Ishikawa (cell line): Measurements from ENCODE around the gene COL15A1.

Experiments used
- CEBPB ChIP-seq: IDR thresholded peaks from 2 replicates; pipeline ENCODE4 v1.6.1; 2012
- CREB1 ChIP-seq: IDR thresholded peaks from 2 replicates; pipeline ENCODE4 v1.6.1; 2012; ENCODE audit warnings: low read depth
- EGR1 ChIP-seq: IDR thresholded peaks from 2 replicates; pipeline ENCODE4 v1.6.1; 2012
- EP300 ChIP-seq: IDR thresholded peaks from 2 replicates; pipeline ENCODE4 v1.6.1; 2012; ENCODE audit warnings: borderline replicate concordance
- FOXM1 ChIP-seq: IDR thresholded peaks from 2 replicates; pipeline ENCODE4 v1.6.1; 2012; ENCODE audit warnings: low read depth, borderline replicate concordance
- NFIC ChIP-seq: IDR thresholded peaks from 2 replicates; pipeline ENCODE4 v1.6.1; 2012
- RAD21 ChIP-seq: IDR thresholded peaks from 2 replicates; pipeline ENCODE4 v1.6.1; 2012; ENCODE audit warnings: low read depth
- TAF1 ChIP-seq: IDR thresholded peaks from 2 replicates; pipeline ENCODE4 v1.6.1; 2012; ENCODE audit warnings: low read depth, mild to moderate bottlenecking
- TCF12 ChIP-seq: IDR thresholded peaks from 2 replicates; pipeline ENCODE4 v1.6.1; 2012; ENCODE audit warnings: low read depth
- TEAD4 ChIP-seq: IDR thresholded peaks from 2 replicates; pipeline ENCODE4 v1.6.1; 2012
- YY1 ChIP-seq: IDR thresholded peaks from 2 replicates; pipeline ENCODE4 v1.6.1; 2012; ENCODE audit warnings: low read depth
- ZBTB7A ChIP-seq: IDR thresholded peaks from 2 replicates; pipeline ENCODE4 v1.6.1; 2012; ENCODE audit warnings: low read depth
- TF ChIP-seq, protein P1 (sequence below): IDR thresholded peaks from 2 replicates; pipeline ENCODE4 v1.6.1; 2012; ENCODE audit warnings: low read depth, mild to moderate bottlenecking
- TF ChIP-seq, protein P2 (sequence below): IDR thresholded peaks from 2 replicates; pipeline ENCODE4 v1.6.1; 2012
- TF ChIP-seq, protein P3 (sequence below): IDR thresholded peaks from 2 replicates; pipeline ENCODE4 v1.6.1; 2012

COL15A1 gene

DNA sequence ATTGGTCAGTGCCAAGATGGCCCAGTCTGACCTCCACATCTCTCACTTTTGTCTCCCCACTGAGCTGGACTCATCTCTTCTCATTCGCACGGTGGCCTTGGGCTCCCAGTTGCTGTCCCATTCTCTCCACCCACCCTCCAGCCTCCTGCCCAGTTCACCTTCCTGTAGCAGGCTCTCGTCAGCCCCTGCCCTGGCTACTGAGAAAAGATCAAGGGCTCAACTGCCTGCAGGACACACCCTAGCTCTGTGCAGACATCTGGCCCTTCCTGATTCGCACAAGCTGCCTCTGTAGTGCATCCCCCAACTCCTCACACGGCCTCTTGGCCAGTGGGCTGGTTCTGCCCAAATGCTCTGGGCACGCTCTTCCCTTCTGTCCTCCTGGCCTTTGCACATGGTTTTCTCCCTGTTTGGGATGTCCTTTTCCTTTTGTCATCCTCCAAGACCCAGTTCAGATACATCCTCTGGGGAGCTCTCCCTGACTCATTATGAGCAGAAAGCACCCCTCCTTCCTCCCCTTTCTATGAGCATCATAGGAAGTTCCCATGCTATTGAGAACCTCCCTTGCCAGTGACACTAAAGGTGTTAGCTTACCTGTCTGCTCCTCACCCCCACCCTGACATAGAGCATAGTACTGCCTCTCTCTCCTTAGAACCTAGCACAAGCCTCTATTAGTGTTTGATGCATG, 82.7 kb downstream of the COL15A1 start:
- TF ChIP-seq ZBTB7A (no peak), CEBPB (no peak), EGR1 (no peak), NFIC (no peak), TEAD4 (no peak), TAF1 (no peak), YY1 (no peak), EP300 (no peak), TCF12 (no peak), FOXM1 (no peak), CREB1 (no peak)
- TF ChIP-seq, protein P1, sequence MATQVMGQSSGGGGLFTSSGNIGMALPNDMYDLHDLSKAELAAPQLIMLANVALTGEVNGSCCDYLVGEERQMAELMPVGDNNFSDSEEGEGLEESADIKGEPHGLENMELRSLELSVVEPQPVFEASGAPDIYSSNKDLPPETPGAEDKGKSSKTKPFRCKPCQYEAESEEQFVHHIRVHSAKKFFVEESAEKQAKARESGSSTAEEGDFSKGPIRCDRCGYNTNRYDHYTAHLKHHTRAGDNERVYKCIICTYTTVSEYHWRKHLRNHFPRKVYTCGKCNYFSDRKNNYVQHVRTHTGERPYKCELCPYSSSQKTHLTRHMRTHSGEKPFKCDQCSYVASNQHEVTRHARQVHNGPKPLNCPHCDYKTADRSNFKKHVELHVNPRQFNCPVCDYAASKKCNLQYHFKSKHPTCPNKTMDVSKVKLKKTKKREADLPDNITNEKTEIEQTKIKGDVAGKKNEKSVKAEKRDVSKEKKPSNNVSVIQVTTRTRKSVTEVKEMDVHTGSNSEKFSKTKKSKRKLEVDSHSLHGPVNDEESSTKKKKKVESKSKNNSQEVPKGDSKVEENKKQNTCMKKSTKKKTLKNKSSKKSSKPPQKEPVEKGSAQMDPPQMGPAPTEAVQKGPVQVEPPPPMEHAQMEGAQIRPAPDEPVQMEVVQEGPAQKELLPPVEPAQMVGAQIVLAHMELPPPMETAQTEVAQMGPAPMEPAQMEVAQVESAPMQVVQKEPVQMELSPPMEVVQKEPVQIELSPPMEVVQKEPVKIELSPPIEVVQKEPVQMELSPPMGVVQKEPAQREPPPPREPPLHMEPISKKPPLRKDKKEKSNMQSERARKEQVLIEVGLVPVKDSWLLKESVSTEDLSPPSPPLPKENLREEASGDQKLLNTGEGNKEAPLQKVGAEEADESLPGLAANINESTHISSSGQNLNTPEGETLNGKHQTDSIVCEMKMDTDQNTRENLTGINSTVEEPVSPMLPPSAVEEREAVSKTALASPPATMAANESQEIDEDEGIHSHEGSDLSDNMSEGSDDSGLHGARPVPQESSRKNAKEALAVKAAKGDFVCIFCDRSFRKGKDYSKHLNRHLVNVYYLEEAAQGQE, result no peak
- TF ChIP-seq, protein P2, sequence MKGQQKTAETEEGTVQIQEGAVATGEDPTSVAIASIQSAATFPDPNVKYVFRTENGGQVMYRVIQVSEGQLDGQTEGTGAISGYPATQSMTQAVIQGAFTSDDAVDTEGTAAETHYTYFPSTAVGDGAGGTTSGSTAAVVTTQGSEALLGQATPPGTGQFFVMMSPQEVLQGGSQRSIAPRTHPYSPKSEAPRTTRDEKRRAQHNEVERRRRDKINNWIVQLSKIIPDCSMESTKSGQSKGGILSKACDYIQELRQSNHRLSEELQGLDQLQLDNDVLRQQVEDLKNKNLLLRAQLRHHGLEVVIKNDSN, result no peak
- TF ChIP-seq, protein P3, sequence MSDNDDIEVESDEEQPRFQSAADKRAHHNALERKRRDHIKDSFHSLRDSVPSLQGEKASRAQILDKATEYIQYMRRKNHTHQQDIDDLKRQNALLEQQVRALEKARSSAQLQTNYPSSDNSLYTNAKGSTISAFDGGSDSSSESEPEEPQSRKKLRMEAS, result no peak

DNA sequence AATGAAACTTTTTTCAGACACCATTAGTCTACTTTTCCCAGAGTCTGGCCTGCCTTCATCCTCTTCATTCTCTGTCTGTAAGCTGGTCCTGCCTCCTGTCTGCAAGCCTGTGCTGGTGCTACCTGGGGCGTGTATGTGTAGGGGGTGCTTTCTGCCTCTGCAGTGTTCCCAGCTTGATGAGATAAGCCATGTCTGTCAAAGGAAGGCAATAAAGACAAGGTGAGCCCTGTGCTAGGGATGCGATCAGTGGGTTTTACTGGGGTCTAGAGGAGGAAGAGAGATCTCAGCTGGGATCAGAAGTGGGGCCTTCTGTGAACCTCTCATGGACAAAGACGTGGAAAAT, 83.2 kb downstream of the COL15A1 start:
- no peak for TF ChIP-seq RAD21
- no peak for TF ChIP-seq TCF12
- TF ChIP-seq, protein P3, result no peak
- TF ChIP-seq EGR1, result no peak
- TF ChIP-seq, protein P1, result no peak
- TF ChIP-seq CREB1, result no peak
- TF ChIP-seq, protein P2, result no peak
- TF ChIP-seq EP300, result no peak
- no peak for TF ChIP-seq TEAD4
- no peak for TF ChIP-seq CEBPB
- TF ChIP-seq TAF1, result no peak
- TF ChIP-seq YY1, result no peak
- no peak for TF ChIP-seq NFIC
- no peak for TF ChIP-seq ZBTB7A
- TF ChIP-seq FOXM1, result no peak

DNA sequence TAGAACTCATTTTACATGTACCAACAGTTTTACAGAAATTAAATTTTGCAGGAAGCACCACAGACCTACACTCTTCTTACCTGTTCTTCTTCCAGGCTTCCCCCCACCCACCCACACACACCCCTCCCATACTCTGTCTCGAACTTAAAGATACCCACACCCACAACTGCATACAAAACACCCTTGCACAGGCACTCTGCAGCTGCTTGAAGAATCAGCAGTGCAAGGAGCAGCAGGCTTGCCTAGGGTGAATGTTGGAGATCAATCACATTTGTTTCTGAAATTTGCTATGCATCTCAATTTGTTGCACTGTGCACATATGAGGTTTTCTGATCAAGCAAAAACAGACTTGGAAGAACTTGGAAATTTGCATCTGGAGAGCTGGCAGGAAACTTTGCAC, 83.7 kb downstream of the COL15A1 start:
- TF ChIP-seq TCF12, result no peak
- no peak for TF ChIP-seq RAD21
- TF ChIP-seq NFIC, result no peak
- no peak for TF ChIP-seq TEAD4
- TF ChIP-seq CEBPB, result no peak
- TF ChIP-seq TAF1, result no peak
- no peak for TF ChIP-seq YY1

DNA sequence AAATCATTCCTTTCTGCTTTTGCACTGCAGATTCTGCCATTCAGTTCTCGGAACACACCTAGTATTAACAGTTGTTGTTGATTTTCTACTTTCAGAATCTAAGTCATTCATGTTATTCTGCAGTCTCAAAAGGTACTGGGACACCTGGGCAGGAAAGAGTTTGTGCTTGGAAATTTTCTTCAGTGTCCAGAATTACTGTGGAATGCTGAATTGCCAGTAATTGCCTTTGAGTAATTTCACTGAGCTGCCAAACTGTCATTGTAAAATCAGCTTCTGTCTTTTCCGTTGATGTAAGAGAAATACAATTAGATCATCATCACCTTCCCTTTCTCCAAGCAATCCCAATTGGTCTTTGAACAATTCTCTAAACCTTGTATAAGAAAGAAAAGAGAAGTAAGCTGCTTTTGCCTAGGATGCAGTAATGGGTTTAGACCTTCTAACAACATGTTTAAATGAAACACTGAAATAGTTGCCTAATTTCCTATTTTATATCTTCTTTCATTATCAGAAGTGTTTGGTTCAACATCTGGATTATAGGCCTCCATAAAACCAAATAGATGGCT, 85.5 kb downstream of the COL15A1 start:
- TF ChIP-seq ZBTB7A (no peak), TCF12 (no peak), CEBPB (no peak), EP300 (no peak), TAF1 (no peak), NFIC (no peak), YY1 (no peak), FOXM1 (no peak), RAD21 (no peak), CREB1 (no peak), TEAD4 (no peak), EGR1 (no peak)
- TF ChIP-seq, protein P2, result no peak
- TF ChIP-seq, protein P1, result no peak
- TF ChIP-seq, protein P3, result no peak
